HepG2 (cell line): ENCODE measurements around the gene ALG1L2. TPM values are rescaled to one million over a fixed set of nuclear protein-coding genes. Genes with fewer than 3 reads are reported as not detected.

Experiments
- ASH2L ChIP-seq: fragments of 300-600, 200-600 bp; sonication (generic); IDR thresholded peaks from 2 replicates; pipeline ENCODE4 v1.7.0; 2017; ENCODE audit warnings: low read depth, mild to moderate bottlenecking, moderate library complexity, mixed read lengths, low read length; ENCODE audit not compliant: insufficient read length
- ERF ChIP-seq: IDR thresholded peaks from 2 replicates; pipeline ENCODE4 v1.6.1; 2018; ENCODE audit warnings: missing biosample characterization, missing genetic modification reagents
- IRF2 ChIP-seq: IDR thresholded peaks from 2 replicates; pipeline ENCODE4 v1.6.1; 2018; ENCODE audit warnings: missing genetic modification reagents, missing compliant biosample characterization
- MAFG ChIP-seq: sonication (generic); formaldehyde crosslinking; IDR thresholded peaks from 2 replicates; pipeline ENCODE4 v1.5.1; 2020; ENCODE audit warnings: mild to moderate bottlenecking, missing genetic modification reagents
- NFE2L2 ChIP-seq: fragments of 150-350 bp; IDR thresholded peaks from 2 replicates; pipeline ENCODE4 v1.6.1; 2014; ENCODE audit warnings: low read length
- NONO ChIP-seq, 2 experiments: fragments of 450-650 bp in 1 of 2; sonication (generic) in 1 of 2; formaldehyde crosslinking in 1 of 2; IDR thresholded peaks in 1 of 2; conservative IDR thresholded peaks in 1 of 2; 2 replicates each; pipeline versions ENCODE4 v1.6.1 to v1.8.0; 2017 to 2022; ENCODE audit warnings: mild to moderate bottlenecking in 1 of 2, missing genetic modification reagents in 1 of 2, moderate library complexity in 1 of 2
- PRPF4 ChIP-seq: fragments of 200-400 bp; formaldehyde crosslinking; IDR thresholded peaks from 2 replicates; pipeline ENCODE4 v1.6.1; 2016; ENCODE audit warnings: low read length, low read depth; ENCODE audit not compliant: poor library complexity, severe bottlenecking
- SETDB1 ChIP-seq: sonication (generic); formaldehyde crosslinking; IDR thresholded peaks from 2 replicates; pipeline ENCODE4 v1.5.1; 2020; ENCODE audit warnings: missing genetic modification reagents, mild to moderate bottlenecking, borderline replicate concordance
- ZBTB21 ChIP-seq: sonication (generic); formaldehyde crosslinking; IDR thresholded peaks from 2 replicates; pipeline ENCODE4 v1.4.0; 2020; ENCODE audit warnings: missing genetic modification reagents
- ZNF7 ChIP-seq: IDR thresholded peaks from 2 replicates; pipeline ENCODE4 v1.6.1; 2016; ENCODE audit warnings: missing biosample characterization, missing genetic modification reagents
- ZNF775 ChIP-seq: sonication (generic); formaldehyde crosslinking; IDR thresholded peaks from 2 replicates; pipeline ENCODE4 v1.4.0; 2020; ENCODE audit warnings: missing genetic modification reagents, mild to moderate bottlenecking, moderate library complexity, borderline replicate concordance
- polyA plus RNA-seq, 8 experiments: library from polyadenylated mRNA; depleted of rRNA in 3 of 8; stranded (reverse) in 7 of 8; unstranded in 1 of 8; fragments of >200 nt; fragmentation: Illumina TruSeq in 4 of 8; extraction: Trizol in 4 of 8; gene quantifications; 2 replicates each; pipeline versions ENCODE4 v1.2.1 to v1.2.3, GENCODE V29; 2011 to 2016; ENCODE audit warnings: low read depth in 4 of 8, missing spikeins in 1 of 8, mixed read lengths in 1 of 8; ENCODE audit not compliant: insufficient read depth in 1 of 8
- total RNA-seq, 5 experiments: library from RNA; depleted of rRNA; stranded (reverse); fragments of >200 nt; fragmentation: Illumina TruSeq; extraction: Trizol; gene quantifications; 2 replicates each; pipeline ENCODE4 v1.2.3, GENCODE V29; 2016; ENCODE audit warnings: low read depth in 1 of 5
- TF ChIP-seq, protein P1 (sequence below), 2 experiments: IDR thresholded peaks; 2 replicates each; pipeline ENCODE4 v1.6.1; 2011 to 2012; ENCODE audit warnings: low read length in 2 of 2, borderline replicate concordance in 1 of 2, low read depth in 1 of 2, mild to moderate bottlenecking in 1 of 2, moderate library complexity in 1 of 2
- TF ChIP-seq, protein P2 (sequence below): sonication (generic); formaldehyde crosslinking; IDR thresholded peaks from 2 replicates; pipeline ENCODE4 v1.4.0; 2020; ENCODE audit warnings: missing genetic modification reagents, borderline replicate concordance
- TF ChIP-seq, protein P3 (sequence below): sonication (generic); formaldehyde crosslinking; IDR thresholded peaks from 2 replicates; pipeline ENCODE4 v1.9.0; 2021; ENCODE audit warnings: mild to moderate bottlenecking, missing genetic modification reagents
- TF ChIP-seq, protein P4 (sequence below): sonication (generic); formaldehyde crosslinking; IDR thresholded peaks from 2 replicates; pipeline ENCODE4 v1.8.1; 2022; ENCODE audit warnings: mild to moderate bottlenecking, missing genetic modification reagents

The ALG1L2 gene
- total and polyA plus RNA-seq, 2 of the 13 experiments (the other 11 are each of a cell fraction or from before 2014, with no cell fraction given): 0.13 to 0.55 TPM

DNA sequence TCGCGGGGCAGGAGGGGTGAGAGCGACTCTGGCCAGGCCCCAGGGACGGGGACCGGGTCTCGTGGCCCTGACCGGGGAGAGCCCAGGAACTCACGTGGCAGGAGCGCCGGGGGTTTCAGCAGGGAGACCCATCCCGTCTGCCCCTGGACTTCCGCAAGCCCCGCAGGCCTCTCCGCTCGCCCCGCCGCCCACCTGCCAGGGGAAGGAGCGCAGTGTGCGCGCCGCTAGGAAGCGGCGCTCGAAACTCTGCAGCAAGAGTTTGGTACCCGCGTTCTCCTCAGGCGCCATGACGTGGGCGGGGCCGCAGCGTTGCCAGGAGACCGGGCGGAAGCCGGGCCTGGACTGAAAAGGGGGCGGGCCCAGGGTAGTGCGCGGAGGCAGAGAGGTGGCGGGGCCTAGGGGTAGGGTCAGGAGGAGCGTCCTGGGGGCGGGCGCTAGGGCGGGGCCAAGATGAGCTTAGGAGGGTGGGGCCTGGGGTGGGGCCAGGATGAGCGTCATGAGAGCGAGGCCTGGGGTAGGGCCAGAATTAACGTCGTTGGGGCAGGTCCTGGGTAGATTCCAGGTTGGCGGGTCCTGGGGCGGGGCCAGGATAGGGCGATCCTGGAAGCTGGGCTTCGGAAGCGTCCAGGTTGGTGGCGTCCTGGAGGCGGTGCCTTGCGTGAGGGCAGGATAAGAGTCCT, 29.7 kb downstream of the ALG1L2 start (continued):
- TF ChIP-seq ASH2L (peak; percentile 24), ERF (CRISPR knock-in tag) (no peak), SETDB1 (CRISPR knock-in tag) (no peak), ZNF775 (no peak), ZBTB21 (no peak), NONO (IDR thresholded peaks at IDR 0.05) (no peak), NONO (CRISPR knock-in tag; conservative IDR thresholded peaks at IDR 0.05) (no peak), NFE2L2 (no peak), MAFG (CRISPR knock-in tag) (no peak), ZNF7 (no peak), PRPF4 (no peak), IRF2 (CRISPR knock-in tag) (no peak)
- TF ChIP-seq, protein P1, sequence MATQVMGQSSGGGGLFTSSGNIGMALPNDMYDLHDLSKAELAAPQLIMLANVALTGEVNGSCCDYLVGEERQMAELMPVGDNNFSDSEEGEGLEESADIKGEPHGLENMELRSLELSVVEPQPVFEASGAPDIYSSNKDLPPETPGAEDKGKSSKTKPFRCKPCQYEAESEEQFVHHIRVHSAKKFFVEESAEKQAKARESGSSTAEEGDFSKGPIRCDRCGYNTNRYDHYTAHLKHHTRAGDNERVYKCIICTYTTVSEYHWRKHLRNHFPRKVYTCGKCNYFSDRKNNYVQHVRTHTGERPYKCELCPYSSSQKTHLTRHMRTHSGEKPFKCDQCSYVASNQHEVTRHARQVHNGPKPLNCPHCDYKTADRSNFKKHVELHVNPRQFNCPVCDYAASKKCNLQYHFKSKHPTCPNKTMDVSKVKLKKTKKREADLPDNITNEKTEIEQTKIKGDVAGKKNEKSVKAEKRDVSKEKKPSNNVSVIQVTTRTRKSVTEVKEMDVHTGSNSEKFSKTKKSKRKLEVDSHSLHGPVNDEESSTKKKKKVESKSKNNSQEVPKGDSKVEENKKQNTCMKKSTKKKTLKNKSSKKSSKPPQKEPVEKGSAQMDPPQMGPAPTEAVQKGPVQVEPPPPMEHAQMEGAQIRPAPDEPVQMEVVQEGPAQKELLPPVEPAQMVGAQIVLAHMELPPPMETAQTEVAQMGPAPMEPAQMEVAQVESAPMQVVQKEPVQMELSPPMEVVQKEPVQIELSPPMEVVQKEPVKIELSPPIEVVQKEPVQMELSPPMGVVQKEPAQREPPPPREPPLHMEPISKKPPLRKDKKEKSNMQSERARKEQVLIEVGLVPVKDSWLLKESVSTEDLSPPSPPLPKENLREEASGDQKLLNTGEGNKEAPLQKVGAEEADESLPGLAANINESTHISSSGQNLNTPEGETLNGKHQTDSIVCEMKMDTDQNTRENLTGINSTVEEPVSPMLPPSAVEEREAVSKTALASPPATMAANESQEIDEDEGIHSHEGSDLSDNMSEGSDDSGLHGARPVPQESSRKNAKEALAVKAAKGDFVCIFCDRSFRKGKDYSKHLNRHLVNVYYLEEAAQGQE (IDR thresholded peaks at IDR 0.05; ENCODE audit: borderline replicate concordance in 1 of 2, low read depth in 1 of 2, low read length in 2 of 2): no peak
- TF ChIP-seq, protein P2, sequence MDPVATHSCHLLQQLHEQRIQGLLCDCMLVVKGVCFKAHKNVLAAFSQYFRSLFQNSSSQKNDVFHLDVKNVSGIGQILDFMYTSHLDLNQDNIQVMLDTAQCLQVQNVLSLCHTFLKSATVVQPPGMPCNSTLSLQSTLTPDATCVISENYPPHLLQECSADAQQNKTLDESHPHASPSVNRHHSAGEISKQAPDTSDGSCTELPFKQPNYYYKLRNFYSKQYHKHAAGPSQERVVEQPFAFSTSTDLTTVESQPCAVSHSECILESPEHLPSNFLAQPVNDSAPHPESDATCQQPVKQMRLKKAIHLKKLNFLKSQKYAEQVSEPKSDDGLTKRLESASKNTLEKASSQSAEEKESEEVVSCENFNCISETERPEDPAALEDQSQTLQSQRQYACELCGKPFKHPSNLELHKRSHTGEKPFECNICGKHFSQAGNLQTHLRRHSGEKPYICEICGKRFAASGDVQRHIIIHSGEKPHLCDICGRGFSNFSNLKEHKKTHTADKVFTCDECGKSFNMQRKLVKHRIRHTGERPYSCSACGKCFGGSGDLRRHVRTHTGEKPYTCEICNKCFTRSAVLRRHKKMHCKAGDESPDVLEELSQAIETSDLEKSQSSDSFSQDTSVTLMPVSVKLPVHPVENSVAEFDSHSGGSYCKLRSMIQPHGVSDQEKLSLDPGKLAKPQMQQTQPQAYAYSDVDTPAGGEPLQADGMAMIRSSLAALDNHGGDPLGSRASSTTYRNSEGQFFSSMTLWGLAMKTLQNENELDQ (CRISPR knock-in tag): no peak
- TF ChIP-seq, protein P3, sequence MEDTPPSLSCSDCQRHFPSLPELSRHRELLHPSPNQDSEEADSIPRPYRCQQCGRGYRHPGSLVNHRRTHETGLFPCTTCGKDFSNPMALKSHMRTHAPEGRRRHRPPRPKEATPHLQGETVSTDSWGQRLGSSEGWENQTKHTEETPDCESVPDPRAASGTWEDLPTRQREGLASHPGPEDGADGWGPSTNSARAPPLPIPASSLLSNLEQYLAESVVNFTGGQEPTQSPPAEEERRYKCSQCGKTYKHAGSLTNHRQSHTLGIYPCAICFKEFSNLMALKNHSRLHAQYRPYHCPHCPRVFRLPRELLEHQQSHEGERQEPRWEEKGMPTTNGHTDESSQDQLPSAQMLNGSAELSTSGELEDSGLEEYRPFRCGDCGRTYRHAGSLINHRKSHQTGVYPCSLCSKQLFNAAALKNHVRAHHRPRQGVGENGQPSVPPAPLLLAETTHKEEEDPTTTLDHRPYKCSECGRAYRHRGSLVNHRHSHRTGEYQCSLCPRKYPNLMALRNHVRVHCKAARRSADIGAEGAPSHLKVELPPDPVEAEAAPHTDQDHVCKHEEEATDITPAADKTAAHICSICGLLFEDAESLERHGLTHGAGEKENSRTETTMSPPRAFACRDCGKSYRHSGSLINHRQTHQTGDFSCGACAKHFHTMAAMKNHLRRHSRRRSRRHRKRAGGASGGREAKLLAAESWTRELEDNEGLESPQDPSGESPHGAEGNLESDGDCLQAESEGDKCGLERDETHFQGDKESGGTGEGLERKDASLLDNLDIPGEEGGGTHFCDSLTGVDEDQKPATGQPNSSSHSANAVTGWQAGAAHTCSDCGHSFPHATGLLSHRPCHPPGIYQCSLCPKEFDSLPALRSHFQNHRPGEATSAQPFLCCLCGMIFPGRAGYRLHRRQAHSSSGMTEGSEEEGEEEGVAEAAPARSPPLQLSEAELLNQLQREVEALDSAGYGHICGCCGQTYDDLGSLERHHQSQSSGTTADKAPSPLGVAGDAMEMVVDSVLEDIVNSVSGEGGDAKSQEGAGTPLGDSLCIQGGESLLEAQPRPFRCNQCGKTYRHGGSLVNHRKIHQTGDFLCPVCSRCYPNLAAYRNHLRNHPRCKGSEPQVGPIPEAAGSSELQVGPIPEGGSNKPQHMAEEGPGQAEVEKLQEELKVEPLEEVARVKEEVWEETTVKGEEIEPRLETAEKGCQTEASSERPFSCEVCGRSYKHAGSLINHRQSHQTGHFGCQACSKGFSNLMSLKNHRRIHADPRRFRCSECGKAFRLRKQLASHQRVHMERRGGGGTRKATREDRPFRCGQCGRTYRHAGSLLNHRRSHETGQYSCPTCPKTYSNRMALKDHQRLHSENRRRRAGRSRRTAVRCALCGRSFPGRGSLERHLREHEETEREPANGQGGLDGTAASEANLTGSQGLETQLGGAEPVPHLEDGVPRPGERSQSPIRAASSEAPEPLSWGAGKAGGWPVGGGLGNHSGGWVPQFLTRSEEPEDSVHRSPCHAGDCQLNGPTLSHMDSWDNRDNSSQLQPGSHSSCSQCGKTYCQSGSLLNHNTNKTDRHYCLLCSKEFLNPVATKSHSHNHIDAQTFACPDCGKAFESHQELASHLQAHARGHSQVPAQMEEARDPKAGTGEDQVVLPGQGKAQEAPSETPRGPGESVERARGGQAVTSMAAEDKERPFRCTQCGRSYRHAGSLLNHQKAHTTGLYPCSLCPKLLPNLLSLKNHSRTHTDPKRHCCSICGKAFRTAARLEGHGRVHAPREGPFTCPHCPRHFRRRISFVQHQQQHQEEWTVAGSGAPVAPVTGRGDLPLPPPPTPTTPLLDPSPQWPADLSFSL (CRISPR knock-in tag): no peak
- TF ChIP-seq, protein P4, sequence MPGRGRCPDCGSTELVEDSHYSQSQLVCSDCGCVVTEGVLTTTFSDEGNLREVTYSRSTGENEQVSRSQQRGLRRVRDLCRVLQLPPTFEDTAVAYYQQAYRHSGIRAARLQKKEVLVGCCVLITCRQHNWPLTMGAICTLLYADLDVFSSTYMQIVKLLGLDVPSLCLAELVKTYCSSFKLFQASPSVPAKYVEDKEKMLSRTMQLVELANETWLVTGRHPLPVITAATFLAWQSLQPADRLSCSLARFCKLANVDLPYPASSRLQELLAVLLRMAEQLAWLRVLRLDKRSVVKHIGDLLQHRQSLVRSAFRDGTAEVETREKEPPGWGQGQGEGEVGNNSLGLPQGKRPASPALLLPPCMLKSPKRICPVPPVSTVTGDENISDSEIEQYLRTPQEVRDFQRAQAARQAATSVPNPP (CRISPR knock-in tag): no peak
